Activated naive CD8-positive, alpha-beta T cell (primary cell): ENCODE measurements around the gene SMAD4.
"Not testable (repeated sequence)": the region's sequence is repeated elsewhere in the genome, so short reads cannot be mapped to it uniquely, and the experiment has no call there.

ENCODE experiments used
- H3K27ac Mint-ChIP-seq: one replicate; pipeline ENCODE4 v1.8.0; 2021; ENCODE audit warnings: mixed read lengths
- H3K27me3 Mint-ChIP-seq: one replicate; pipeline ENCODE4 v1.8.0; 2021; ENCODE audit warnings: mixed read lengths
- H3K36me3 Mint-ChIP-seq: one replicate; pipeline ENCODE4 v1.8.0; 2021; ENCODE audit warnings: mixed read lengths
- H3K4me1 Mint-ChIP-seq: one replicate; pipeline ENCODE4 v1.8.0; 2021; ENCODE audit warnings: low read depth, mixed read lengths
- H3K4me3 Mint-ChIP-seq: one replicate; pipeline ENCODE4 v1.8.0; 2021; ENCODE audit warnings: mild to moderate bottlenecking, mixed read lengths
- H3K9me3 Mint-ChIP-seq: one replicate; pipeline ENCODE4 v1.8.0; 2021; ENCODE audit warnings: low read depth, mixed read lengths

The SMAD4 gene

GRCh38 chr18:51072586-51073313 is 42.7 kb downstream of the SMAD4 start:
- no peak overlapping the region for H3K4me3 Mint-ChIP-seq
- H3K27me3 Mint-ChIP-seq, result no peaks in the 10 kb centered on the region
- peaks cover 16% of the 10 kb centered on the region for H3K36me3 Mint-ChIP-seq
- H3K9me3 Mint-ChIP-seq, result no peaks in the 10 kb centered on the region
- peaks cover 40% of the 10 kb centered on the region for H3K4me1 Mint-ChIP-seq
- peak overlapping the region; percentile 13 for H3K27ac Mint-ChIP-seq

- Mint-ChIP-seq H3K4me1 (peaks cover 38% of the 10 kb centered on the region), H3K27me3 (no peaks in the 10 kb centered on the region), H3K9me3 (no peaks in the 10 kb centered on the region), H3K27ac (peak overlapping the region; percentile 67), H3K36me3 (peaks cover 18% of the 10 kb centered on the region), H3K4me3 (no peak overlapping the region)
Measured at GRCh38 chr18:51074605-51075004, 44.6 kb downstream of the SMAD4 start.

- no peak overlapping the region for H3K27ac Mint-ChIP-seq
- H3K4me1 Mint-ChIP-seq, result peaks cover 27% of the 10 kb centered on the region
- H3K9me3 Mint-ChIP-seq, result no peaks in the 10 kb centered on the region
- no peaks in the 10 kb centered on the region for H3K27me3 Mint-ChIP-seq
- no peak overlapping the region for H3K4me3 Mint-ChIP-seq
- peaks cover 18% of the 10 kb centered on the region for H3K36me3 Mint-ChIP-seq
Measured at GRCh38 chr18:51076503-51076902, 46.5 kb downstream of the SMAD4 start.

- H3K4me1 Mint-ChIP-seq, result peaks cover 26% of the 10 kb centered on the region
- H3K36me3 Mint-ChIP-seq, result peaks cover 21% of the 10 kb centered on the region
- no peak overlapping the region for H3K4me3 Mint-ChIP-seq
Measured at GRCh38 chr18:51077217-51077616, 47.2 kb downstream of the SMAD4 start.

GRCh38 chr18:51078026-51078425 is 48.0 kb downstream of the SMAD4 start:
- Mint-ChIP-seq H3K27me3 (no peaks in the 10 kb centered on the region), H3K36me3 (peaks cover 24% of the 10 kb centered on the region), H3K4me3 (no peak overlapping the region), H3K4me1 (peaks cover 27% of the 10 kb centered on the region), H3K27ac (no peak overlapping the region), H3K9me3 (no peaks in the 10 kb centered on the region)

More at GRCh38 chr18:51077217-51077616, 47.2 kb downstream of the SMAD4 start:
- Mint-ChIP-seq H3K27me3 (no peaks in the 10 kb centered on the region), H3K27ac (no peak overlapping the region), H3K9me3 (no peaks in the 10 kb centered on the region)

- H3K4me3 Mint-ChIP-seq, result peak overlapping the region; percentile 48
- peaks cover 11% of the 10 kb centered on the region for H3K4me1 Mint-ChIP-seq
- no peaks in the 10 kb centered on the region for H3K27me3 Mint-ChIP-seq
- peak overlapping the region; percentile 87 for H3K27ac Mint-ChIP-seq
- H3K36me3 Mint-ChIP-seq, result peaks cover 43% of the 10 kb centered on the region
- H3K9me3 Mint-ChIP-seq, result peaks cover 19% of the 10 kb centered on the region
Measured at GRCh38 chr18:51082571-51083267, 52.7 kb downstream of the SMAD4 start.

GRCh38 chr18:51083398-51083797 is 53.4 kb downstream of the SMAD4 start:
- no peaks in the 10 kb centered on the region for H3K27me3 Mint-ChIP-seq
- H3K36me3 Mint-ChIP-seq, result peaks cover 44% of the 10 kb centered on the region
- H3K9me3 Mint-ChIP-seq, result peaks cover 26% of the 10 kb centered on the region
- H3K27ac Mint-ChIP-seq, result no peak overlapping the region
- no peak overlapping the region for H3K4me3 Mint-ChIP-seq
- peaks cover 11% of the 10 kb centered on the region for H3K4me1 Mint-ChIP-seq

GRCh38 chr18:51088410-51088809 is 58.4 kb downstream of the SMAD4 start:
- Mint-ChIP-seq H3K27me3 (no peaks in the 10 kb centered on the region), H3K9me3 (peaks cover 44% of the 10 kb centered on the region), H3K36me3 (peaks cover 33% of the 10 kb centered on the region), H3K27ac (no peak overlapping the region), H3K4me1 (no peaks in the 10 kb centered on the region), H3K4me3 (no peak overlapping the region)

- no peaks in the 10 kb centered on the region for H3K27me3 Mint-ChIP-seq
- peaks cover 44% of the 10 kb centered on the region for H3K9me3 Mint-ChIP-seq
- peaks cover 32% of the 10 kb centered on the region for H3K36me3 Mint-ChIP-seq
- no peak overlapping the region for H3K27ac Mint-ChIP-seq
- H3K4me3 Mint-ChIP-seq, result no peak overlapping the region
- H3K4me1 Mint-ChIP-seq, result no peaks in the 10 kb centered on the region
Measured at GRCh38 chr18:51089691-51090090, 59.7 kb downstream of the SMAD4 start.

- peaks cover 20% of the 10 kb centered on the region for H3K36me3 Mint-ChIP-seq
- H3K9me3 Mint-ChIP-seq, result peaks cover 36% of the 10 kb centered on the region
- no peaks in the 10 kb centered on the region for H3K27me3 Mint-ChIP-seq
- no peaks in the 10 kb centered on the region for H3K4me1 Mint-ChIP-seq
- no peak overlapping the region for H3K4me3 Mint-ChIP-seq
- no peak overlapping the region for H3K27ac Mint-ChIP-seq
Measured at GRCh38 chr18:51091270-51091669, 61.3 kb downstream of the SMAD4 start.

- Mint-ChIP-seq H3K27ac (no peak overlapping the region), H3K36me3 (peaks cover 12% of the 10 kb centered on the region), H3K27me3 (no peaks in the 10 kb centered on the region), H3K4me1 (no peaks in the 10 kb centered on the region), H3K9me3 (peaks cover 28% of the 10 kb centered on the region), H3K4me3 (no peak overlapping the region)
Measured at GRCh38 chr18:51092117-51092516, 62.1 kb downstream of the SMAD4 start.

GRCh38 chr18:51092967-51093366 is 63.0 kb downstream of the SMAD4 start:
- not testable (repeated sequence) for H3K4me3 Mint-ChIP-seq, H3K27me3 Mint-ChIP-seq, H3K4me1 Mint-ChIP-seq, H3K36me3 Mint-ChIP-seq, H3K27ac Mint-ChIP-seq
- peaks cover 22% of the 10 kb centered on the region for H3K9me3 Mint-ChIP-seq

GRCh38 chr18:51097021-51097822 is 67.2 kb downstream of the SMAD4 start:
- Mint-ChIP-seq H3K36me3 (peaks cover 6% of the 10 kb centered on the region), H3K4me1 (no peaks in the 10 kb centered on the region), H3K27ac (no peak overlapping the region), H3K9me3 (no peaks in the 10 kb centered on the region), H3K4me3 (no peak overlapping the region), H3K27me3 (no peaks in the 10 kb centered on the region)

- no peak overlapping the region for H3K27ac Mint-ChIP-seq
- peaks cover 10% of the 10 kb centered on the region for H3K36me3 Mint-ChIP-seq
- no peak overlapping the region for H3K4me3 Mint-ChIP-seq
Measured at GRCh38 chr18:51098082-51098481, 68.1 kb downstream of the SMAD4 start.

GRCh38 chr18:51098513-51098912 is 68.5 kb downstream of the SMAD4 start:
- H3K36me3 Mint-ChIP-seq, result peaks cover 10% of the 10 kb centered on the region
- H3K4me3 Mint-ChIP-seq, result no peak overlapping the region
- H3K27me3 Mint-ChIP-seq, result no peaks in the 10 kb centered on the region
- no peak overlapping the region for H3K27ac Mint-ChIP-seq
- H3K9me3 Mint-ChIP-seq, result no peaks in the 10 kb centered on the region
- H3K4me1 Mint-ChIP-seq, result no peaks in the 10 kb centered on the region

More at GRCh38 chr18:51098082-51098481, 68.1 kb downstream of the SMAD4 start:
- Mint-ChIP-seq H3K4me1 (no peaks in the 10 kb centered on the region), H3K9me3 (no peaks in the 10 kb centered on the region), H3K27me3 (no peaks in the 10 kb centered on the region)
